Glutamatergic neuron (in vitro differentiated cells): ENCODE results near the gene STX2. TPM values are rescaled to one million over a fixed set of nuclear protein-coding genes. Genes with fewer than 3 reads are reported as not detected.

Experiments
- DNase-seq: peaks from one replicate; pipeline ENCODE4 v3.0.0; 2022
- H3K27ac Mint-ChIP-seq: one replicate; pipeline ENCODE4 v1.8.0; 2020; ENCODE audit warnings: mild to moderate bottlenecking, mixed read lengths, inconsistent platforms; ENCODE audit not compliant: unreplicated experiment
- H3K27me3 Mint-ChIP-seq: one replicate; pipeline ENCODE4 v1.8.0; 2020; ENCODE audit warnings: mild to moderate bottlenecking, moderate library complexity, mixed read lengths, inconsistent platforms; ENCODE audit not compliant: unreplicated experiment
- H3K36me3 Mint-ChIP-seq: one replicate; pipeline ENCODE4 v1.8.0; 2020; ENCODE audit warnings: mild to moderate bottlenecking, mixed read lengths, inconsistent platforms; ENCODE audit not compliant: unreplicated experiment
- H3K4me1 Mint-ChIP-seq: one replicate; pipeline ENCODE4 v1.8.0; 2020; ENCODE audit warnings: mild to moderate bottlenecking, low read depth, mixed read lengths, inconsistent platforms; ENCODE audit not compliant: unreplicated experiment
- H3K4me3 Mint-ChIP-seq: one replicate; pipeline ENCODE4 v1.8.0; 2020; ENCODE audit warnings: mild to moderate bottlenecking, mixed read lengths, inconsistent platforms; ENCODE audit not compliant: unreplicated experiment
- H3K9me3 Mint-ChIP-seq: one replicate; pipeline ENCODE4 v1.8.0; 2020; ENCODE audit warnings: mild to moderate bottlenecking, moderate library complexity, mixed read lengths, inconsistent platforms; ENCODE audit not compliant: unreplicated experiment
- CTCF ChIP-seq: fragments of 200-600 bp; sonication (generic); IDR thresholded peaks from one replicate; pipeline ENCODE4 v1.5.0; 2021; ENCODE audit not compliant: partially characterized antibody, unreplicated experiment
- total RNA-seq: library from RNA; stranded (reverse); fragmentation: NEBNext Ultra II Directional; extraction: Animal tissue kit (Norgen Biotek cat#: 25700); gene quantifications from one replicate; pipeline ENCODE4 v1.2.1, GENCODE V29; 2021; ENCODE audit not compliant: unreplicated experiment

Gene STX2
- total RNA-seq, 1 donor from 2014 or later, result 76.5 TPM

- DNase-seq, result no peak
- peaks cover 14% of the 10 kb centered on the region for H3K36me3 Mint-ChIP-seq
- TF ChIP-seq CTCF, result no peak
- peaks cover 28% of the 10 kb centered on the region for H3K4me1 Mint-ChIP-seq
- H3K4me3 Mint-ChIP-seq, result peak overlapping the region; percentile 99
- no peak overlapping the region for H3K27ac Mint-ChIP-seq
- H3K9me3 Mint-ChIP-seq, result peaks cover 8% of the 10 kb centered on the region
- H3K27me3 Mint-ChIP-seq, result peaks cover 5% of the 10 kb centered on the region
Measured at GRCh38 chr12:130873825-130874224, 34.8 kb upstream of the STX2 start.

- H3K36me3 Mint-ChIP-seq, result peaks cover 14% of the 10 kb centered on the region
- H3K27ac Mint-ChIP-seq, result peak overlapping the region; percentile 95
- DNase-seq, result no peak
- peaks cover 26% of the 10 kb centered on the region for H3K4me1 Mint-ChIP-seq
- no peak for TF ChIP-seq CTCF
- H3K27me3 Mint-ChIP-seq, result peaks cover 5% of the 10 kb centered on the region
- peaks cover 8% of the 10 kb centered on the region for H3K9me3 Mint-ChIP-seq
- H3K4me3 Mint-ChIP-seq, result peak overlapping the region; percentile 99
Measured at GRCh38 chr12:130873106-130873795, 34.2 kb upstream of the STX2 start.

- Mint-ChIP-seq H3K27ac (peak overlapping the region; percentile 95), H3K9me3 (peaks cover 8% of the 10 kb centered on the region), H3K4me1 (peaks cover 26% of the 10 kb centered on the region), H3K27me3 (peaks cover 5% of the 10 kb centered on the region), H3K36me3 (peaks cover 14% of the 10 kb centered on the region), H3K4me3 (peak overlapping the region; percentile 99)
- peak; percentile 50 for DNase-seq
- TF ChIP-seq CTCF, result no peak
Measured at GRCh38 chr12:130872179-130873096, 33.4 kb upstream of the STX2 start.

GRCh38 chr12:130871286-130872178 is 32.5 kb upstream of the STX2 start, which contains the start of gene RAN:
TSS of gene RAN (plus strand) at chr12:130872066. CDS start at chr12:130872594, 528 bp downstream.
- TF ChIP-seq CTCF, result no peak
- peaks cover 3% of the 10 kb centered on the region for H3K27me3 Mint-ChIP-seq
- H3K4me1 Mint-ChIP-seq, result peaks cover 20% of the 10 kb centered on the region
- peak within 1 kb of the TSS; percentile 99 for H3K4me3 Mint-ChIP-seq
- DNase-seq, result peak; percentile 92
- peak within 1 kb of the TSS; percentile 96 for H3K27ac Mint-ChIP-seq
- peaks cover 14% of the 10 kb centered on the region for H3K36me3 Mint-ChIP-seq
- H3K9me3 Mint-ChIP-seq, result peaks cover 8% of the 10 kb centered on the region
